Right atrium auricular region (tissue), 2 donors: ENCODE data around the gene LGALS1. TPM values are rescaled to one million over a fixed set of nuclear protein-coding genes. Genes with fewer than 3 reads are reported as not detected.
A peak's percentile ranks its signal among the peaks of the same experiment; 100 is the strongest.

ENCODE experiments used
- DNase-seq: peaks from one replicate; pipeline ENCODE4 v3.0.0-alpha.2; 2019; ENCODE audit warnings: low spot score
- H3K27ac ChIP-seq, 2 donors: fragments of 200-600 bp; sonication (generic); 1 replicate in 1 of 2; 2 replicates in 1 of 2; pipeline ENCODE4 v1.5.1; 2016 to 2019
- H3K27me3 ChIP-seq, 2 donors: fragments of 200-600 bp; sonication (generic); one replicate each; pipeline versions ENCODE4 v1.5.1 to v1.6.0; 2017 to 2019
- H3K36me3 ChIP-seq: fragments of 200-600 bp; sonication (generic); one replicate; pipeline ENCODE4 v1.5.1; 2016
- H3K4me1 ChIP-seq, 2 donors: fragments of 200-600 bp; sonication (generic); one replicate each; pipeline versions ENCODE4 v1.5.1 to v1.6.0; 2017 to 2019
- H3K4me3 ChIP-seq, 2 donors: fragments of 200-600 bp; sonication (generic); 1 replicate in 1 of 2; 2 replicates in 1 of 2; pipeline ENCODE4 v1.5.1; 2017 to 2019; ENCODE audit warnings: mild to moderate bottlenecking in 1 of 2, moderate library complexity in 1 of 2
- H3K9me3 ChIP-seq, 2 donors: fragments of 200-600 bp; sonication (generic); one replicate each; pipeline ENCODE4 v1.5.1; 2019
- CTCF ChIP-seq, 2 donors: fragments of 200-600 bp; sonication (generic); IDR thresholded peaks; one replicate each; pipeline ENCODE4 v1.5.1; 2019; ENCODE audit warnings: antibody characterized with exemption in 2 of 2
- total RNA-seq, 2 donors: library from RNA; depleted of rRNA; stranded (reverse); fragments of >200 nt; gene quantifications; one replicate each; pipeline ENCODE4 v1.1.0, GENCODE V29; 2016

LGALS1 gene
- total RNA-seq, 2 donors from 2014 or later: 584 to 1,958 TPM

DNA sequence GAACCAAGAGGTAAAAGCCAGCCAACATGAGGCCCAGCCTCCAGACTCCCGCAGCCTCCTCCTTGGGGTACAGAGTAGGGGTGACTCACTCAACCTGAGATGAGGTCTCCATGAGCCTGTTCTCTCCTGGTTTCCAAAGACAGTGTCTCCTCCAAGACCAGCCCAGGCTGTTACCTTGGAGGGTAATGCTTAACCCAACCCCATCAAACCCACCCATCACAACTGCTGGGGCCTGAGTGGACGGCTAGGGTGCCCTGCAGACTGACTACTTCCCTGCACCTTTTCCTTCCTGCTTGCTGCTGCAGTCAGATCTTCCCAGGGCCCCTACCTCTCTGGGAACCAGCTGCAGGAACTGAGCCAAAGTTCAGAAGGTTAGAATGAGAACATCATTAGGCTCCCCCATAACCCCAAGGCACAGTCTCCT, 5.6 kb downstream of the LGALS1 start:
- no peak overlapping the region for H3K27ac ChIP-seq
- no peaks in the 10 kb centered on the region for H3K9me3 ChIP-seq
- no peak overlapping the region for H3K4me3 ChIP-seq
- peaks cover 0 to 40% of the 10 kb centered on the region in 2 donors for H3K4me1 ChIP-seq
- DNase-seq: no peak
- H3K27me3 ChIP-seq: no peaks in the 10 kb centered on the region
- peaks cover 21% of the 10 kb centered on the region for H3K36me3 ChIP-seq
- no peak for TF ChIP-seq CTCF (IDR thresholded peaks at IDR 0.05)

- Histone ChIP-seq H3K27me3 (no peaks in the 10 kb centered on the region), H3K4me1 (peaks cover 0 to 35% of the 10 kb centered on the region in 2 donors), H3K27ac (no peak overlapping the region), H3K9me3 (no peaks in the 10 kb centered on the region), H3K4me3 (no peak overlapping the region), H3K36me3 (peaks cover 21% of the 10 kb centered on the region)
- peak; percentile 94 to 95 for TF ChIP-seq CTCF (IDR thresholded peaks at IDR 0.05)
- peak; percentile 78 for DNase-seq
Observed at GRCh38 chr22:37681556-37682049, 6.2 kb downstream of the LGALS1 start.

GRCh38 chr22:37684803-37685615, 9.6 kb downstream of the LGALS1 start:
- H3K36me3 ChIP-seq: peaks cover 16% of the 10 kb centered on the region
- no peaks in the 10 kb centered on the region for H3K27me3 ChIP-seq
- TF ChIP-seq CTCF (IDR thresholded peaks at IDR 0.05): no peak
- H3K4me1 ChIP-seq: peaks cover 0 to 29% of the 10 kb centered on the region in 2 donors
- H3K9me3 ChIP-seq: no peaks in the 10 kb centered on the region
- no peak for DNase-seq
- no peak overlapping the region for H3K27ac ChIP-seq
- no peak overlapping the region for H3K4me3 ChIP-seq

DNA sequence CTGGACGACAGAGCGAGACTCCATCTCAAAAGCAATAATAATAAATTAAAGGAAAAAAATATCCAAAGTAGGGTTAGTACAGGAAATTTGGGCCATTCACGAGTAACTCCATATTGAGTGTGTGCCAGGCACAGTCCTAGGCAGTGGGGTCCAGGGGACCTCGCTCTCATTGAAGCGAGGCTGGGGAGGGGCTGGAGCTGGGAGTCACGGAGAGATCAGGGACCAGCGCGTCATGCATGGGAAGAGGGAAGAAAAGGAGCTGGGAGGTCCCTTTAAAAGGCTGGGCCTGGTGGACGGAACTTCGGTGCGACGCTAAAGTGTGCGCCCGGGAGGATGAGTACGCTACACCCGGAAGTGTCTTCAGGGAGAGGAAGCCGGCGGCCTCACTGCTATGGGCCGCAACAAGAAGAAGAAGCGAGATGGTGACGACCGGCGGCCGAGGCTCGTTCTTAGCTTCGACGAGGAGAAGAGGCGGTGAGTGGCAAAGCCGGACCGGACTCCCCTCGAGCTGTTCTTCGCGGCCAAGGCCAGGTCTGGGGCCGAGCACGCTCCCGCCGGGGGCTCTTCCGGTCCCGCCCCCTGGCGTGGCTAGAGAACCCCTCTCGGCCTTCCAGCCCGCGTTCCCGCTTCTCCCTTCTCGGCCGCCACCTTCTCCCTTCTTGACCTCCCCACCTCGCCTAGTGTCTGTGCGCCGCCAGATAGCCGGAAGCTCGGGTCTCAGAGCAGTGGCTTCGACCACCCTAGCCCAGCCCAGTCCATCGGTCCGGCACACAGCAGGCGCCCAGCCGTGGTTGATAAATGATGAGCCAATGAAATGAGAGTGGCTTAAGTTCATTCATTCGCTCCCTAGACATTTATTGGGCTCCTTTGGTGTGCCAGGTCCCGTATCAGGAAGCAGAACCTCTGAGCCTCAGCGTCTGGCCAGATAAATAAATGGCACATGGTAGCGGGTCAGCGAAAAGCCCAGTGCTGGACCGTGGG, 10.9 kb downstream of the LGALS1 start, which contains the start of gene NOL12:
Gene NOL12 (plus strand): TSS at position 342 of the 981 bp plus-strand sequence. CDS start 50 bp downstream, at position 392.
- Histone ChIP-seq H3K4me1 (peaks cover 0 to 25% of the 10 kb centered on the region in 2 donors), H3K36me3 (peaks cover 27% of the 10 kb centered on the region), H3K4me3 (peak within 1 kb of the TSS; percentile 67 to 87), H3K27me3 (no peaks in the 10 kb centered on the region), H3K27ac (peak within 1 kb of the TSS; percentile 84 to 91), H3K9me3 (no peaks in the 10 kb centered on the region)
- peak; percentile 88 for DNase-seq
- peak in 1 of 2 donors; percentile 30 for TF ChIP-seq CTCF (IDR thresholded peaks at IDR 0.05)

DNA sequence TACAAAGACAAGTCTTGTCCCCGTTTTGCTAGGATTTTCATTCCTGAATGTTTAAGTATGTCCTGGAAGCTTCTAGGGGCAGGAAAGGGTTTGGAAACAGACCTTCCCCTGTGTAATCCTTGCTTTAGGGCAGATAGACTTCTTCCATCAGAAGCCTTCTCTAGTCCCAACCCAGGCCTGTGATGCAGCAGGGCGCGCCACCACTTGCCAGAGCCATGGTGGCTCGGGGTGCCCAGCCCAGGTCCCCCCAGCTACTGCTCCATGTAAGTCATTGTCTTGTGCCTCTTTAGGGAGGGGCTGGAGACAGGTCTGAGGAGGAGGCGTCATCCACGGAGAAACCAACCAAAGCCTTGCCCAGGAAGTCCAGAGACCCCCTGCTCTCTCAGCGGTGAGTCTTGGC, 15.0 kb downstream of the LGALS1 start:
- no peak overlapping the region for H3K27ac ChIP-seq
- no peak overlapping the region for H3K4me3 ChIP-seq
- no peak for TF ChIP-seq CTCF (IDR thresholded peaks at IDR 0.05)
- DNase-seq: no peak
- H3K9me3 ChIP-seq: no peaks in the 10 kb centered on the region
- peaks cover 0 to 19% of the 10 kb centered on the region in 2 donors for H3K4me1 ChIP-seq
- H3K36me3 ChIP-seq: peaks cover 52% of the 10 kb centered on the region
- no peaks in the 10 kb centered on the region for H3K27me3 ChIP-seq
